Stimulated activated CD4-positive, alpha-beta T cell treated with anti-CD3 and anti-CD28 coated beads, TNF-alpha, amount 100 ng/mL, for 4 hours (primary cell): ENCODE results near the gene CASK.
"Not testable (repeated sequence)": the region's sequence is repeated elsewhere in the genome, so short reads cannot be mapped to it uniquely, and the experiment has no call there.

ENCODE experiments used
- DNase-seq, 3 experiments: peaks; one replicate each; pipeline ENCODE4 v3.0.0-alpha.2; 2020; ENCODE audit warnings: low read depth in 3 of 3

CASK gene

DNA sequence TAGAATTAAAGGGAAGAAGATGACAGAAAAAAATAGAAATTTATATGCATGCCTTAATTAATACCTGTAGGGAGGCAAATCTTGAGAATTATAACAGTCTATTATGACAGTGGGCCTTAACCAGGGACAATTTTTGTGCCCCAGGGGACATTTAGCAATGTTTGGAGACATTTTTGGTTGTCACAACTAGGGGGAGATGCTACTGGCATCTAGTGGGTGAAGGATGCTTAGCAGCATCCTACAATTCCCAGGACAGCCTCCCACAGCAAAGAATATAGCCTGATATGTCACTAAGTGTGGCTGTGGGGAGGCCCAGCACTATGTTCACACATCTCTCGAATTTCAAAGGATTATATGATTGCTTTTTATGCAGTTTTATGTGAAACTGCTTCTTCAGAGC lies 188.8 kb downstream of the CASK start:
- no peak for DNase-seq

DNA sequence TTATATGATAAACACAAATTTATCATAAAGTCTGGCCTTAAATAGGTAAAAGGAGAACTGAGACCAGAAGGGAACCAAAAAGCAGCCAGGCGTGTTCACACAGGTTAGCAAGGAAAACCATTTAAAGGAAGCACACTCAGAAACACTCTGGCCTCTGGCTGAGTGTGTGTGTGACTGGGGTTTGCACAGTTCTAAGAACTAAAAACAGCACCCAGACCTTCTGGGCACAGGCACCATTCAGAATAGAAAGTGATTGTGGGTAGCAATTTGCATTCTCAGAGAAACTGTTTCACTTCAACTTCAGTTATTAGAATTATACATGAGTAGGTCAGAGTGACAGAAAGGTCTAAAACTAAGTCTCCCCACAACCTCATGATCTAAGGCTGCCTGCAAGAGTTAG lies 189.4 kb downstream of the CASK start:
- DNase-seq, result no peak

- DNase-seq, result no peak
Observed at GRCh38 chrX:41732260-41732659, 191.1 kb downstream of the CASK start.

- no peak for DNase-seq
Observed at GRCh38 chrX:41730081-41730480, 193.3 kb downstream of the CASK start.

DNA sequence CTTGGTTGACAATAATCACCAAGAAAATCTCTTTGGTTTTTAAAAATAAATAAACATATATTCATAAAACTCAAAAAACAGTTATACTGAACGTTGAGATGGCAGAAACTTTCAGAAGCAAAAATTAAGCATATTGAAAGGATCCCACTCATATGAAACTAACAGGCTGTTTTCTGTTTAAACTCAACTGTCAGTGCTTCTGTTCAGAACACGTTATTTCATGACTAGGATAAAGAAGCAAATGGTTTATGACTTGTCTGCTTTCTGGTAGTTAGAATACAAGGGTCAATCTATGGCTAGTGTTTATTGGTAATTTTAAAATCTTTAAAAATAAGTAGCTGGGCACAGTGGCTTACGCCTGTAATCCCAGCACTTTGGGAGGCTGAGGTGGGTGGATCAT lies 195.2 kb downstream of the CASK start:
- no peak for DNase-seq

GRCh38 chrX:41723826-41724225 lies 199.5 kb downstream of the CASK start, which contains the start of gene GPR82:
TSS of gene GPR82 (plus strand) at chrX:41724181. CDS start at chrX:41727027, 2,846 bp downstream.
- no peak for DNase-seq

DNA sequence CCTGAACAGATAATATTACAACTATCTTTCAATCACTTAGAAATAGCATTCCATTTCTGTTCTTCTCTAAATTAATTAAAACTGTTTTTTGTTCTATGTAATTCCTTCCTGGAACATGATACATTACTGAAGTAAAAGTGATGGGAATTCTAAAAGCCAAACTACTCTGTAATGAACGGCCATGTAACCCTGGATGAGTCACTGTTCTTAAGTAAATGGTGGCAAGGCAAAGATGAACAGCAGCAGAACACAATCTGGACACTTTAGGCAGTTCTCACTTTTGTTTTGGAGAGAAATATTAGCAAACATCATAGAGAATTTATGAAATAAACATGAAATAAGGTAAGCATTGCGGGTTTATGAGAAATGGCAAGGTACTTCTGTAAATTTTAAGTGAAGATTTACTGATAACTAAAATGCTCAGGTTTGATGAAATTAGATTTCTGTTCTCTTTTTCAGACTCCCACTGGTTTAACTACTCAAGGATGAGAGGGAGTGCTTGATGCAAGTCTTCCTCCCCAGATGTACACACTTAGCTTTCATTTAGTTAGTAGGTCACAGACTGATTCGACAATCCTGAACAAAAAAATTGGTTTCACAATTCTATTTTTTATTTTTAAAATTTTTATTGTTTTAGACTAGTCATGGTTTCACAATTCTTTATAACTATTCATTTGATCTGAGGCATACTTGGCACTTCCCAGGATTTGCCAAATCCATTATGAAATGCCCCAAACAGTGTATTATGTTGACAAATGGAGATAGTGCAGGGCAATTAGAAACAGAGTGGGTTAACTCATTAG lies 200.3 kb downstream of the CASK start:
- no peak for DNase-seq

DNA sequence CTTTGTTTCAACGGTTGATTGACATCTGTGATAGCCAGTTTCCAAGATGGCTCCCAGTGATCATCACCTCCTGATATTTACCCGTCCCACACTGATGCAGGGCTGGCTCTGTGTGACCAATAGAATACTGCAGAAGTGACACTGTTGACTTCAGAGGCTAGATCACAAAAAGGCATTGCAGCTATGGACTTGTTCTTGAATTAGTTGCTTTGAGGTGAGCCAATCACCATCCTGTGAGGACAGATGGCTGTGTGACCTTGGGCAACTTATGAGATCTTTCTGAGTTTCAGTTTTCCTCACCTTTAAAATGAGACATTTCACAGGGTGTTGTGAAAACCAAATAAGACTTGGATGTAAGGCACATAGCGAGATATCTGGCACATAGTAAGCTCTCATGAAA lies 201.1 kb downstream of the CASK start:
- DNase-seq, result no peak

DNA sequence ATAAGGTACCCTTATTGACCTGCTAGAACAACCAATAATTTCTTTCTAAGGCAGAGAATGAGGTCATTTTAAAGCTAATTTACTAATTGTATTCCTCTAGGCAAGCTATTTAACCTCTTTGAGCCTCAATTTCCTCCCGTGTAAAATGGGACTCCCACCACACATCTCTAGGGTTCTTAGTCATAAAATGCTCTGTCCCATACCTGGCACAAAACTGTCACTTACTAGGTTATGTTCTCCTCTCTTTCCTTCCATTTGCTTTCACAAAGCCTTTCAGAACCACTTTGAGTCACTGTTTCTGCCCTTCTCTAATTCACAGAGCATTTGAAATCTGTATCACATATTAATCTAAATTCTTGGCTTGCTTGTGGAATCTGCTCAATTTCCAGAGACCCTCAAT lies 201.8 kb downstream of the CASK start:
- no peak for DNase-seq

DNA sequence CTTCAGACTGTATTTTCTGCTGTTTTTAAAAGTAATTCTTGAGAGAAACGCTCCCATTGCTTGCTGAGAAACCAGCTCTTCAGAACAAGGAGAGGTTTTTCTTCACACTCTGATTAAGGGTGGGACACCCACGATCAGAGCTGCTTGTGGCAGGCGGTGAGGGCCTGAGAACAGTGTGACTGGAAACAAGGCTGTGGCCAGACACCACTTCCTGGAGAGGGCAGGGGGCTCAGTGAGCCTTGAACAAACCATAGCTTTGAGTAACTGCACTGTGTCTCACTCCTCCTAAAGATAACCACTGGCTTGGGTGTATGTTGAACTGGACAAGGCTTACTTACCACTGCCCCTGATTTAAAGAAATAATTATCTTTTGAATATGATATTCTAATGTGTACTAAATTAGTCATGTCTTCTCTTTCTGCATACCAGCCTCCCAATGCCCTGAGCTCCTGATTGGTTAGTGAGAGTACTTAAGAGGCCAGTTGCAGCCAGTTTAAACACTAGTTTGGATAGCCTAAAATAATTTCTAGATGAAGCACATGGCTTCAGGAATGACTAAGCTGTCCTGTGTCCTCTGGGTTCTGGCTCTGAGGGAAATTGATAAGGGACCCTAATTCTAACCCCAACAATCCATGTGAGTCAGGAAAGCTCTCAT lies 203.1 kb downstream of the CASK start:
- peak in 1 of 3 experiments; percentile 7 for DNase-seq

DNA sequence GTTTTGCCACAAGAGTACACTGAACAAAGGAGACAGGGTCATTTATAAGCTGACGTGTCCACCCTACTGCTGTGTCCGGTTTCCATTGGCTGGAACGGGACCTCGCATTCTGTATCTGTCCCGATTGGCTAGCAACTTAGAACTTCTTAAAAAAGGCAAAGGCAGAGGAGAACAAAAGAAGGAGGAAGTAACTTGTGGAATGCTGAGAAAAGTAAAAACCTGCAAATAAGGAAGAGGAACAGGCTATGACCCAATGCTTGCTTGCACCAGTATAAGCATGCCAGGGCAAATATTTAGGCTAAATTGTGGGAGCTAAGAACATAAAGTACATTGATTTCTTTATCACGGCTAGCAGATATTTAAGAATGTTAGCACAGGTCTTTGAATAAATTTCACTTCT lies 203.7 kb downstream of the CASK start:
- not testable (repeated sequence) for DNase-seq

GRCh38 chrX:41718481-41719235 lies 204.7 kb downstream of the CASK start:
- no peak for DNase-seq

GRCh38 chrX:41716767-41717473 lies 206.4 kb downstream of the CASK start:
- DNase-seq, result no peak

DNA sequence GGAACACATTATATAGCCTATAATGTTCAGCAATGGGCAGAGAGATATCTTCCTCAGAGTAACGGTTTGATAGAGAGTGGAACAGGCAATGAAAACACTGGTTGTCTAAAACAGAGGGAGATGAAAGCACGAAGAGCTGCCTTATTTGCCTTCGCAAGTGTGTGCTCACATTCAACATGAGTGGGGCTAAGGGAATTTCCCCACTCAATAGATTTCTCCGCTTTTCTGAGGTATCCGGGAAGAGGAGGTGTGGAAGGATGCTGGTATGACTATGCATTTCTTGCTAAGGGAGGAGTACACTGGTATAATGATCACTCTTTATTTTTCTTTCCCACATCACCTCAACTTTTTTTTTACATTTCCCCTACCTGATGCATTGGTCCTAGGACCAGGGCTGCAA lies 207.1 kb downstream of the CASK start:
- no peak for DNase-seq

GRCh38 chrX:41711021-41711667 lies 212.2 kb downstream of the CASK start:
- no peak for DNase-seq

DNA sequence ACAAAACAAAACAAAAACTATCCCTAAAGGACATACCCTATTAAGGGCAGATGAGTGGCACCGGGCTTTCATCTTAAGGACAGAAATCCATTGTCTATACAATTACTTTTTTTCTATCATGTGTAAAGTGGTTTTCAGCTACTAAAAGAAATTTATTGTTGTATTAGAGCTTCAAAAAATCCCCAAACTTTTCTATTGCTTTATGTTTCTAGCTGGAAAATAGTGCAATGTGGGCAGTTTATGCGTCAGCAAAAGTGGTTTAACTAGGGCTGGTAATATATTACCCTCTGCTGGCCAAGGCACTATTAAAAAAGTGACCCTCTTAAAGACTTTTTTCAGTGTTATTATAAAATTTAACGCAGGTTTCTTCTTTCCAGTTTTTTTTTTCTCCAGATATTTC lies 214.9 kb downstream of the CASK start:
- DNase-seq, result no peak

DNA sequence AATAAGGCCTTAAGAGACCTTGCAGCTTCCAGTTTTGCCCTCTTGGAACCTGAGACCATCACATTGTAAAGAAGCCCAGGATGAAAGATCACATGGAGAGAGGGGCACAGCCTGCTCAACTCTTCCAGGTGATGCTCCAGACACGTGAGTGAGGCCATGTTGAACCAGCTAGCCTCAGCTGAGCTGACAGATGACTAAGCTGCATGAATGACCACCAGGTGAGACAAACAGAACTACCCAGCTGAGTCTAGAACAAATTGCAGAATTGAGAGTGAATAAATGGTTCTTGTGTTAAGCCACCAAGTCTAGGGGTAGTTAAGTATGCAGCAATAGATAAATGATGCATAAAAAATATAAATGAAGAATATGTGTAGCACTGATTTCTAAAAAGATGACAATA lies 216.1 kb downstream of the CASK start:
- DNase-seq, result no peak

GRCh38 chrX:41705680-41706374 lies 217.5 kb downstream of the CASK start:
- DNase-seq, result no peak

- no peak for DNase-seq
Observed at GRCh38 chrX:41705042-41705441, 218.3 kb downstream of the CASK start.

DNA sequence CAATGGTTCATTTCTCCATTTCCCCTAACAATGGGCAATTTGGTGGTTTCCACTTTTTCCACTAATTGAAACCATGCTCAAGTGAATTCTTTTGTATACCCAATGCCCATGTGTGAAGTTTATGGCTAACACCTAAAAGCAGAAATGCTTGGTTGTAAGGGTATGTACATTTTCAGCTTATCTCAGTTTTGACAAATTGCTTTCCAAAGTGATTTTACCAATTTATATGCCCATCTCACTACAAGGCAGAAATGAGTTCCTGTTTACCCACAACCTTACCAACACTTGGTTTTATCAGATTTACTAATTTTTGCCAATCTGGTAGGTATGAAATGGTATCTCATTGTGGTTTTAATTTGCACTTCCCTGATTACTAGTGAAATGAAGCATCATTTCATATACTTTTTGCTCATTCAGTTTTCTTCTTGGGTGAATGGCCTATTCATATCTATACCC lies 219.8 kb downstream of the CASK start:
- DNase-seq, result no peak

GRCh38 chrX:41695426-41695825 lies 227.9 kb downstream of the CASK start:
- no peak for DNase-seq
